DOHH2 (cell line): ENCODE measurements around the gene LSP1.

Experiments used
- EZH2phosphoT487 ChIP-seq: fragments of 200-600 bp; sonication (generic); IDR thresholded peaks from 2 replicates; pipeline ENCODE4 v1.6.1; 2017; ENCODE audit warnings: borderline replicate concordance, mild to moderate bottlenecking, antibody characterized with exemption, low read length, moderate library complexity, mixed read lengths
- TF ChIP-seq, protein P1 (sequence below): fragments of 200-600 bp; sonication (generic); IDR thresholded peaks from one replicate; pipeline ENCODE4 v1.5.1; 2014; ENCODE audit warnings: antibody characterized with exemption, mild to moderate bottlenecking, low read depth, low read length; ENCODE audit not compliant: poor library complexity, severe bottlenecking

DNA sequence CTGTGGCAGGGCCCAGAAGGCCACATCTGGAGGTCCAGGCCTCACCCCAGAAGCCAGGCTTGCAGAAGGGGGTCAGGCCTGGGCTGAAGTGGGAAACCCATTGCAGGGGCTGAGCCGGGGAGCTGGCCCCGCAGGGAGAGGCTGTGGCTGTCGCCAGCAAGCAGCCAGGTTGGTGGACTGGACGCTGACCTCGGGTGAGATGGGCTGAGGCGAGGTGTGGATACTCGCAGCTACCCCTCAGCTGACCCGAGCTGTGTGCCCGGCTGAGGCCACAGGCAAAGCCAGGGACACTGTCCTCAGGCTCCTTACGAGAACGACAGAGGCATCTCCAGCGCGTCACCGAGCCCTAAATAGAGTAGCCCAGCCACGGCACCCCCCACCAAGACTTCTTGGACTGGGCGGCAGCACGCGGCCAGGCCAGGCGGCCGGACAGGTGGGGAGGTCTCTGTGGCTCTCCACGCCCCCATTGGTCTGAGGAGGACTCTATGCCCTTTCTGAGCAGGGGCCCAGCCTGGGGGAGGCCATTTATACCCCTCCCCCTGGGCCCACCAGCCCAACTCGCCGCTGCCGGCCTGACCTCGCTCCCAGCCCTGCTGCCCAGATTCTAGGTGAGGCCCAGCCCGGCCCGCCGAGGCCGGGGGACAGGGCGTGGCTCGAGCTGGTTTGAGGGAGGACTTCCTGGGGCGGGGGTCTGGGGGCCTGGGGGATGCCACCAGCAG, 14.3 kb upstream of the LSP1 start, which contains the start of gene TNNI2:
- TF ChIP-seq, protein P1, sequence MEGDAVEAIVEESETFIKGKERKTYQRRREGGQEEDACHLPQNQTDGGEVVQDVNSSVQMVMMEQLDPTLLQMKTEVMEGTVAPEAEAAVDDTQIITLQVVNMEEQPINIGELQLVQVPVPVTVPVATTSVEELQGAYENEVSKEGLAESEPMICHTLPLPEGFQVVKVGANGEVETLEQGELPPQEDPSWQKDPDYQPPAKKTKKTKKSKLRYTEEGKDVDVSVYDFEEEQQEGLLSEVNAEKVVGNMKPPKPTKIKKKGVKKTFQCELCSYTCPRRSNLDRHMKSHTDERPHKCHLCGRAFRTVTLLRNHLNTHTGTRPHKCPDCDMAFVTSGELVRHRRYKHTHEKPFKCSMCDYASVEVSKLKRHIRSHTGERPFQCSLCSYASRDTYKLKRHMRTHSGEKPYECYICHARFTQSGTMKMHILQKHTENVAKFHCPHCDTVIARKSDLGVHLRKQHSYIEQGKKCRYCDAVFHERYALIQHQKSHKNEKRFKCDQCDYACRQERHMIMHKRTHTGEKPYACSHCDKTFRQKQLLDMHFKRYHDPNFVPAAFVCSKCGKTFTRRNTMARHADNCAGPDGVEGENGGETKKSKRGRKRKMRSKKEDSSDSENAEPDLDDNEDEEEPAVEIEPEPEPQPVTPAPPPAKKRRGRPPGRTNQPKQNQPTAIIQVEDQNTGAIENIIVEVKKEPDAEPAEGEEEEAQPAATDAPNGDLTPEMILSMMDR, result no peak
- TF ChIP-seq EZH2phosphoT487, result no peak
